Skeletal muscle cell (primary cell): ENCODE data around the gene CDK18.

Experiments used
- DNase-seq: peaks from one replicate; pipeline ENCODE4 v3.0.0-alpha.2; 2010; ENCODE audit warnings: low read depth
- H3K4me3 ChIP-seq: 2 replicates; pipeline ENCODE4 v1.5.1; 2011; ENCODE audit warnings: low read depth, mild to moderate bottlenecking, control low read depth, low read length, moderate library complexity

The CDK18 gene

DNA sequence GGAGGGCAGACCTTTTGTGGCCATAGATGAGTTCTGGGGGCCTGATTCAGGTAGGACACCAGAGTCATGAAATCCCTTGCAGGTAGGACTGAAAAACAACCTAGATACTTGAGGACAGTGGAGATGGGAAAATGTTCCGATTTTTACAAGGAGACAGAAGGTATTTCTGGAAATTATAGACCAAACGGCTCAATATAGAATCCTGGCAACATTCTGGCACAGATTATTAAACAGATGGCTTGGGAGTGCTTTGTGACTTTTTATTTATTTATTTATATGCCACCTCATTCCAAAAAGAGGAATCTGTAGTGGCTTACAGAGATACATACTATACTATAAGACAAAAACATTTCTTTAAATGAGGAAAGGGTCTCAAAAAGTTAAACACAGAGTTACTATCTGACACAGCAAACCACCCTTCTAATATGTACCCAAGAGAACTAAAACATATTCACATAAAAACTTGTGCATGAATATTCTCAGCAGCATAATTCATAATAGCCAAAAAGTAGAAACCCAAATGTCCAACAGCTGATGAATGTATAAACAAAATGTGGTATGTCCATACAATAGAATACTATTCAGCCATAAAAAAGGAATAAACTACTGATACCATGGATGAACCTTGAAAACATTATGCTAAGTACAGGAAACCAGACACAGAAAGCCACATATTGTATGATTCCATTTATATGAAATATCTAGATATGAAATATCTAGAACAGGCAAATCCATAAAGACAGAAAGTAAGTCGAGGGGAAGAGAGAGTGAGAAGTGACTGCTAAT, 49.8 kb downstream of the CDK18 start:
- DNase-seq = no peak
- no peak overlapping the region for H3K4me3 ChIP-seq

- H3K4me3 ChIP-seq = no peak overlapping the region
- no peak for DNase-seq
Measured at GRCh38 chr1:205561501-205562203, 57.2 kb downstream of the CDK18 start.

DNA sequence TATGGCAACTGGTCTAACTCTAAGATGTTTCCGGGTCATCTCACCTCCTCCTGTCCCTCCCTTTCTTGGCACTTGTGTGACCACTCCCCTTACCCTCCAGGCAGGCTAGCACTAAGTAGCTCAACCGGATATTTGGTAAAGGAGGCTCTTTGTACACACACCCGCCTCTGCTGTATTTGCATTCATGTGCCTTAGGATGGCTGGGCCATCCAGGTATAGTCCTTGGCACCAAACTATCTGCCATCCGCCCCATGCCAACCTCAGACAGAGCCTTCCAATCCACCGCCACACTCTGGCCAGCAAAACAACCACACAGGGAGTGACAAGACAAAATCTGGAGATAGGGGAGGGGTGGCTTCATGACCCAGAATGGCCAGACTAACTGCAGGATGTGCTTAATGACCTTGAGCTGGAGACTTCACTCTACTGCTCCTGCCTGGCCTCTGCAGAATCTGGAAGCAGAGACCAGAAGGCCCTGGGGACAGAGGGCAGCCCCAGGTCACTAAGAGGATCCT, 59.5 kb downstream of the CDK18 start:
- H3K4me3 ChIP-seq = no peak overlapping the region
- DNase-seq = no peak

DNA sequence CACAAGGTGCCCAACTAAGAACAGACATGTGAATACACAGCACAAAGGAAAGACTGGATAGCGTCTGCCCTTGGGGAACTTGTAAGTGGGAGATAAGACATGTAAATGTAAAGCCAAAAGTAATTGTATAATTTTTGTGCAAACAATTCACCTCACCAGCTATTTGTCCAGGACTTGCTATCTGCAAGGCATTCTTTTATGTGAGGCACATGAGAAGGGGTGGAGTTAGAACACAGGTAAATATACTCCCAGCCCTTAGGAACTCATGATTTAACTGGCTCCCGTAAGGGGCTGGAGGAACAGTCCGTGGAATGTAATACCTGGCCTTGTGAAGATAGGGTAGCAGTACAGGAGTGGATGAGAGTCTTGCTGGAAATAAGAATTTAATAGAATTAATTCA, 61.3 kb downstream of the CDK18 start:
- no peak overlapping the region for H3K4me3 ChIP-seq
- no peak for DNase-seq

DNA sequence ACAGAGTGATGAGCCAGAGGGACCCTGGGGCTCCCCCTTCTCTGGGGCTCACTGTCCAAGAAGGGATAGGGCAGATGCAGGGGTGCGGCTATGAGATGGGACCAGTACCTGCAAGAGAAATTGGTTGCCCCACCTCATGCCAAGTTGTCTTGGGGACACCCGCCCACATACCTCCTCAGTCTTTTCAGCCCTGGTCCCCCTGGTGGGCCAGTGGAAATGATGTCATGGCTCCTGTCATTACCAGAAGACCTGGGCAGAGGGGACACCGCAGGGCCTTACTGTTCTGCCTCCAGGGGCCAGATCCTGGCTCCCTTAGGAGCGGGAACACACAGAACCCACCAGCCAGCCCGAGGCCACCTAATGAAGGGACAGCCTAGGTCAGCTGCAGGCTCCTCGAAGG, 63.2 kb downstream of the CDK18 start:
- H3K4me3 ChIP-seq = no peak overlapping the region
- DNase-seq = no peak

DNA sequence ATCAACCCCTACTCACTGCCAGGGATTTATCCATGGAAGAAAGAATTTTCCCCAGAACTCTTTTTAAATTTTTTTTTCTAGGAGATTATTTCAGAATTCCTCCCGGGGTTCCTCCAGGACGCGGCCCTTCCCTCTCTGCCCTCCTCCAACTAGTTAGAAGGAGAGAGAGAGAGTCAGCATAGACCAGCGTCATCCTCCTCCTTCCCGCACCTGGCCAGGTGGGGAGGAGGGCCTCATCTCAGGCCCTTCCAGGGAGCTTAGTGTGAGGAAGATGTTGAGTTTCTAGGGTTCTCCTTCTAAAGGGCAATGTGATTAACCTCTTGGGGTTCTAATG, 63.6 kb downstream of the CDK18 start:
- no peak for DNase-seq
- H3K4me3 ChIP-seq = no peak overlapping the region

DNA sequence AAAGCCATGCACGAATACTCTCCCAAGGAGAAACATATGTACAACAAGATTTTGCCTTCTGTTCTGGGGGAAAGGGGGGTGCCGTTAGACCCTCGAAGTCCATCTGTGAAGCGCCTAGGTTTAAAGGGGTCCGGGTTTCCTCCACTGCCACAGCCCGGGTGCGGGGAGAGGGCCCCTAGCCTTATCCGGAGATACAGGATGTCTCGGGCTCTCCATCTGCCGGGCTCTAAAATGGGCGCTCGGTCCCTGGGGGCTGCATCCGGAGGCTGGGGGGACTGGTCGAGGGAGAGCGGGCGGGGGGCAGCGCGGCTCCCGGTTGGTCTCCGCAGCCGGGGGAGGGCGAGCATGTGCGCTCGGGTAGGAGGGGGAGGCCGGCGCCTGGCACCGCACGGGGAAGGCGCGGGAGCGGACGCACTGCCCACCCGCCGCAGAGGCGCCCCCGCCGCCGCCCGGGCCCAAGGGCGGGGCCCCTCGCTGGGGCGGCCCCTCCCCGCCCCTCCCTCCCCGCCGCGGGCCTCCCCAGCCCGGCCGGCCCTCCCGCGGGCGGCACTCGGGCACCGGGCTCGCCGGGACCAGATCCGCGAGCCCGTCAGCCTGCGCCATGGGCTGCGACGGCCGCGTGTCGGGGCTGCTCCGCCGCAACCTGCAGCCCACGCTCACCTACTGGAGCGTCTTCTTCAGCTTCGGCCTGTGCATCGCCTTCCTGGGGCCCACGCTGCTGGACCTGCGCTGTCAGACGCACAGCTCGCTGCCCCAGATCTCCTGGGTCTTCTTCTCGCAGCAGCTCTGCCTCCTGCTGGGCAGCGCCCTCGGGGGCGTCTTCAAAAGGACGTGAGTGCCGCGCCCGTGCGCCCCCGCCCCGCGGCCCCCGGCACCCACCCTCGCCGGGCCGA, 64.2 kb downstream of the CDK18 start:
- DNase-seq = no peak
- peak overlapping the region; percentile 21 for H3K4me3 ChIP-seq

GRCh38 chr1:205569411-205570172, 65.1 kb downstream of the CDK18 start:
- no peak overlapping the region for H3K4me3 ChIP-seq
- DNase-seq = no peak

DNA sequence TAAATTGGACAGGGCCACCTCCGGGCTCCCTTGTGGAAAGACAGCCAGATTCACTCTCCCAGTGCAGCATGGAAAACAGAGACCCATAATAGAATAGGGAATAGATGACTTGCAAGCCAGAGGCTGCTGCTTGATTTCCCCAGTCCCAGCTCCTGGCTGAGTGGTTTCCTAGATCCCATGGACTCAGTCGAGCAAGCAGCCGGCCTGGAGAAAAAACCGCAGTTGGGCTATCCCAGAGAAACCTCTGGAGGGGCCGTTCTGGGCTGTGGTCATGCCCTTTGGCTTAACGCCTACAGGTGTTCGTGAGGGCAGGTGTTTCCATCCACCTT, 65.7 kb downstream of the CDK18 start:
- DNase-seq = no peak
- H3K4me3 ChIP-seq = no peak overlapping the region

DNA sequence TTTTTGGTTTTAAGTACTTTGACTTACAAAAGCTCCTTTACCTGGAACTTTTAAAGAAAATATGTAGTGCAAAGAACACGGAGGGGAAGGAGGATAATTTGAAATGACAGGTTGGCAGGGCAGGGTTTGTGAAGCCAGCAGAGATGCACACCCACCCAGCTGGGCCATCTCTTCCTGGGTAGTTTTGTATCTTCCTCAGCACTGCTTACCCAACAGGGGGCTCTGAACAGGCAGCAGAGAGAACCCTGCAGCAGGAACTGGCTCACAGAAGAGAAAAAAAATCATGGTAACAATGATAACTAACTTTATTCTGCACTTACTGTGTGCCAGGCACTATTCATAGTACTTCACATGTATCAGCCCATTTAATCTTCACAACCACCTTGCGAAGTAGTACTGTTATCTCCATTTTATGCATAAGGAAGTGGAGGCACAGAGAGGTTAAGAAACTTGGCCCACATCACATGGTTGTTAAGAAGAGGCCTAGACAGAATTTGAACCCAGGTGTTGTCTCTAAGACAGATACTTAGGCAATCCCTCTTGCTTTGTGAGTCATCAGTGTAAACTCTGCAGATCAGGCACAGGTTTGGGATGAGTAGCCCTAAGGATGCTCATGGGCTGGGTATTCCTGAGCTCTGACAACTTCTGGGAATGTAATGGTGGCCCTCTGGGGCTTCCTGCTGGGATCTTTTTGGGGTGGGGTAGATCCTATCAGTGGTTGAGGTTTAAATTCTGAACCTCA, 66.5 kb downstream of the CDK18 start:
- DNase-seq = no peak
- no peak overlapping the region for H3K4me3 ChIP-seq

DNA sequence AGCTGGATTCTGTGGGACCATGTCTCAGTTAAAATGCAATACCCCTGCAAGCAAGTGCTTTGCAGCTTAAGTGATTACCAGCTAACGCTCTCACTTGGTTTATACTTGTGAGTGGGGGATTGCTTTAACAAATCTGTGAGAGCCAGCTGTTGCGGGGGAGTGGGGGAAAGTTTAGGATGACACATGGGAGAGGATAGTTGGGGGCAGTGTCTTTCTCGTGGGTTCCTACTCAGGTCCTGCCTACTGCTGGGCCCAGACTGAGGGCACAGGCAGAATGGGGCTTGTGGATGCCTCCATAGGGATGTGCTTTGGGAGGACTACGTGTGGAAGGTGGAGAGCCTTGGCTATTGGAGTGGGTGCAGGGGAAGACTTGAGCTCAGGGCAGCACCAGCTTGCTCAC, 67.3 kb downstream of the CDK18 start:
- no peak overlapping the region for H3K4me3 ChIP-seq
- DNase-seq = no peak

DNA sequence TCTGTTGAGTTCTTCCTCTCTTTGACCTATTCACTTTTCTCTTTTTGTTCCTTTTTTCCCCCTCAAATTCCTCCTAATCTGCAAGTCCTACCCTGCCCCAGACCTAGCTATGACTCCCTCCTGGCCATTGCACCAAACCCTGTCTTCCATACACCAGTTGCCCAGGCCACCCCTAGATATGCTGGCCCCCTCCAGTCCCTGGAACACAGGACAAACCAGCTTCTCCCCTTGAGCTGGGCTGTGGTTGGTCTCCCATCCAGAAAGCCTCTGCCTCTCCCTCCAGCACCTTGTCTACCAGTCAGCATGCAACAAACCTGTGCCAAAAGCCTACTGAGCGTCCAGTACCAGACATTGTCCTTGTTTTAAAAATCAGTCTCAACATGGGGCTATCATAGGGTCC, 68.0 kb downstream of the CDK18 start:
- DNase-seq = no peak
- no peak overlapping the region for H3K4me3 ChIP-seq

DNA sequence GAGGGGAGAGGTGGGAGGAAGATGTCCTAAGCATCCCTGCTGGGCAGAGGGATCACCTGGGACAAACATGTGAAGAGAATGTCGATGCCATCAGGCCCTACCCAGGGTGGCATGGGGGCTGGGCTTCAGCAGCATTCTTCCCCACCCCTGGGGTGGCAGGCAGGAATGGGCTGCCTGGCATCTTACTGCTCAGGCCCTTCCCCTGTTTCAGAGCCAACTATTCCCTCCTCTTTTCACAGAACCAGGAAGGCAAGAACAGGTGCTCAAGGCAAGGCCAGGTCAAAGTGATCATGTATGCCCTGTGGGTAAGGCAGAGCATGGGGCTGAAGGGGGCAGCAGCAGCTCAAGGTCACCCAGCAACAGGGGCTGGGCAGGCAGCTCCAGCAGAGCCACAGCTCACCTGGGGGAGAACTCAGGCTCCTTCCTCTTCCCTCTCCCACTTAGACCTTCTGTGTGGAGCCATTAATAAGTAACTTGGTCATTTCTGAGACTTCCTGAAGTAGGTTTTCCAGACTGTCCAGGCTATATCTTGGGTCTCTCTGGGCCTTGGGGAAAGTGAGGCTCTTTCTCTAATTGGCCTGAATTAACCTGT, 70.9 kb downstream of the CDK18 start:
- H3K4me3 ChIP-seq = no peak overlapping the region
- no peak for DNase-seq

- no peak for DNase-seq
- no peak overlapping the region for H3K4me3 ChIP-seq
Measured at GRCh38 chr1:205576011-205576410, 71.5 kb downstream of the CDK18 start.

DNA sequence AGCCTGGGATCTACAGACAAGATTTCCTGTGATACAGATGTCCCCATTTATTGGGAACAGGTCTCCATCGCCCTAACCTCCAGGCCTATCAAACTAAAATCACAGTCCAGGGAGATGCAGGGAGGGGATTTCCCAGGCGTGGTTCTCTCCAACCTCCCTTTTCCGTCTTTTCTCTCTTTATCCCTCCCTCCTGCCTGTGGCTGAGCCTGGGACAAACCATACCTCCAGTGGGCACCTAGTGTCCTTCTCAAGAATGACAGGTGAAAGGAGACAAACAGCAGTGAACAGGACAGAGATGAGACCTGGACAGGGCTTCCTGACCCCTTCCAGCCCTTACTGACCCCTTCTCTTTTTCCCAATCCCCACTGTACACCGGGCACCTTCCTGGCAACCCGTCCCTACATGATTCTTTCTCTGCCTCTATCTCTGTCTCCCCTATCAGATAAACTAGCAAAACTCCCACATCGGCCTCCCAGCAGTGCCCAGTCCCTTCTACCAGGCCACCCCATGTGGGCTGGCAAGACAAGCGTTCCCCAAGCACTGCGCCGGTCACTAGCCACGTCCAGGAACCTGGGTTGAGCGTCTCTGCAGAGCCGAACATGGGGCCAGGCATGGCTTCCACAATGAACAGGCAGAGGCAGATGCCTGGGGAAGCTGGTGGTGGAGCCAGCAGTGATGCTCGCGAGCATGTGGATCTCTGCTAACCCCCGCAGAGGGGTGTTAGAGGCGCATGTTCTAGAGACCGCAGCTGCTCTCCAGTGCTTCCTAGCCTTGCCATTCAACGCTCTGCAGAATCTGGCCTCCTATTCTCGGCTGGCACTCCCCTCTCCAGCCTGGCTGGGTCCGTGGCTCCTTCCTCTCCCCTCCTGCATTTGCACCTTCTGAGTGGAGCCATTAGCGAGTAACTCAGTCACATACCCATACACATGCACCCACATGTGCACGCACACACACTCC, 72.6 kb downstream of the CDK18 start:
- DNase-seq = no peak
- no peak overlapping the region for H3K4me3 ChIP-seq

GRCh38 chr1:205577874-205578658, 73.6 kb downstream of the CDK18 start:
- H3K4me3 ChIP-seq = no peak overlapping the region
- no peak for DNase-seq
